HG03066 (cell line): ENCODE measurements around the gene NATD1.

Experiments used
- ATAC-seq: cut with Tn5 transposase; IDR thresholded peaks from one replicate; pipeline ENCODE4 v1.9.1; 2021; ENCODE audit warnings: low read depth; ENCODE audit not compliant: unreplicated experiment

Gene NATD1, protein sequence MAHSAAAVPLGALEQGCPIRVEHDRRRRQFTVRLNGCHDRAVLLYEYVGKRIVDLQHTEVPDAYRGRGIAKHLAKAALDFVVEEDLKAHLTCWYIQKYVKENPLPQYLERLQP

DNA sequence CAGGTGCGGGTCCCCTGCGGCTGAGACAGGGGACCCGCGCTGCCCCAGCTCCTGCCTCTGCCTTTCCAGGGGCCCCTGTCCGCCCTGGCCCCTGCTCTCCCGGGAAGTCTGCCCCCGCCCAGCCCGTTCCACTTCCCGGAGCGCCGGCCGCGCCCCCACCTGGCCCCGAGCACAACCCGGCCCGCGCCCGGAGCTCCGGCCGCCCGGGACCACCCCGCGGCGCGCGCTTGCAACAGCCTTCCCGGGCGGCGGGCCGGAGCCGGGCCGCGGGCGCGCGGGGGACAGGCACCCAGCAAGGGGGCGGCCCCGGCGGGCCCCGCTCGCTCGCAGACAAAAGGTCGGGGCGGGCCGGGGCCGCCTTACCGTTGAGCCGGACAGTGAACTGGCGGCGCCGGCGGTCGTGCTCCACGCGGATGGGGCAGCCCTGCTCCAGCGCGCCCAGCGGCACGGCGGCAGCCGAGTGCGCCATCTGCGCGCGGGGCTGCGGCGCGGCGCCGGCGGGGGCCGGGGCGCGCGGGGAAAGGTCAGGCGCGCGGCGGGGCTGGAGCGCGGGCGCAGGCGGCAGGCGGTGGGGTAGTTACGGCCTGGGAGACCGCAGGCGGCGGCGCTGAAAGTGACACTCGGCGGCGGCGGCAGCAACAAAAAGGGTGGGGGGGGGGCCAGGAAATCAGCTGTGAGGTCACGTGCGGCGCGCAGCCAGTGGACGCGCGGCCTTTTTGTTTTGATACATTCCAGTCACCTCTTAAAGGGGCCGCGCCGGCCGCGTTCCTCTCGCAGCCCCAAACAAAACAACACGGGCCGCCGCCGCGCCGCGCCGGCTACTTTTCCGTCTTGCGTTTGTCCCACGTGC, at the start of gene NATD1:
TSS of gene NATD1 (minus strand) at position 615 of the 850 bp plus-strand sequence. CDS start at position 469, 146 bp downstream.
- peak; percentile 76 for ATAC-seq

DNA sequence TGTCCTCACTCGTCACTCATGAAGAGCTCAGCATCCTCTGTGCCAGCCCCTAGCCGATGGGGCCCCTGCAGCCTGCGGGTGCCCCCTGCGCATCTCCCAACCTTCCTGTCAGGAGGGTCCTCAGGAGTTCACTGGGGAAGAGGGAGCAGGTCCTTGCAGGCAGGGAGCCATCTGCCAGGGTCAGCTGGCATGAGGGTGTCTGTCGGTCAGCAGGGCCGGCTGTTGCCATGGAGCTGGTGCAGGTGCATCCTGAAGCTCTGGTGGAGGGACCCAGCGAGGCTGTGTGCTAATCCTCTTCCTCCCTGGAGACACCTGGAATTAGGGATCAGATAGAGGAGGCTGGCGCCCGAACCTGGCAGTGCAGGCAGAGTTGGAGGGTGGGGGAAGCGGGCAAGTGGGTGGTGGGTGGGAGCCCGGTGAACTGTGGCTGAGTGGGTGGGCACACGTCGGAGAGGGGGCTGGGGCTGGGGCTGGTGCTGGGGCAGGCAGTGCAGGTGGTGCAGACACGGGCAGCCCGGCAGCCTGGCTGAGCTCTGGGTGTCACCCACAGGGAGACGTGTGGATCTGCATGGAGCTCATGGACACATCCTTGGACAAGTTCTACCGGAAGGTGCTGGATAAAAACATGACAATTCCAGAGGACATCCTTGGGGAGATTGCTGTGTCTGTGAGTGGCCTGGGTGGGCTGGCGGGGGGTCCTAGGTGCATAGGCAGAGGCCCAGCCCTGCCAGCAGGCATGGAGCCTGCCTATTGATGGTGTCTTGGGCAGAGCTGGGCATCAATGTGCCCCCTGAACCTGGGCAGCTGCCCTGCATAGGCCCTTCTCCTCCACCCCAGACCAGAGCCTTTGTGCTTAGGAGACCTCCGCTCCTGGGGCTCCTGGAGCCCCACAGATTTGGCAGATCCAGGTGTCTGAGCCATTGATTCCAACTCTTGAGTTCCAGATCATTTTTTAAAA, 48.7 kb upstream of the NATD1 start:
- no peak for ATAC-seq

DNA sequence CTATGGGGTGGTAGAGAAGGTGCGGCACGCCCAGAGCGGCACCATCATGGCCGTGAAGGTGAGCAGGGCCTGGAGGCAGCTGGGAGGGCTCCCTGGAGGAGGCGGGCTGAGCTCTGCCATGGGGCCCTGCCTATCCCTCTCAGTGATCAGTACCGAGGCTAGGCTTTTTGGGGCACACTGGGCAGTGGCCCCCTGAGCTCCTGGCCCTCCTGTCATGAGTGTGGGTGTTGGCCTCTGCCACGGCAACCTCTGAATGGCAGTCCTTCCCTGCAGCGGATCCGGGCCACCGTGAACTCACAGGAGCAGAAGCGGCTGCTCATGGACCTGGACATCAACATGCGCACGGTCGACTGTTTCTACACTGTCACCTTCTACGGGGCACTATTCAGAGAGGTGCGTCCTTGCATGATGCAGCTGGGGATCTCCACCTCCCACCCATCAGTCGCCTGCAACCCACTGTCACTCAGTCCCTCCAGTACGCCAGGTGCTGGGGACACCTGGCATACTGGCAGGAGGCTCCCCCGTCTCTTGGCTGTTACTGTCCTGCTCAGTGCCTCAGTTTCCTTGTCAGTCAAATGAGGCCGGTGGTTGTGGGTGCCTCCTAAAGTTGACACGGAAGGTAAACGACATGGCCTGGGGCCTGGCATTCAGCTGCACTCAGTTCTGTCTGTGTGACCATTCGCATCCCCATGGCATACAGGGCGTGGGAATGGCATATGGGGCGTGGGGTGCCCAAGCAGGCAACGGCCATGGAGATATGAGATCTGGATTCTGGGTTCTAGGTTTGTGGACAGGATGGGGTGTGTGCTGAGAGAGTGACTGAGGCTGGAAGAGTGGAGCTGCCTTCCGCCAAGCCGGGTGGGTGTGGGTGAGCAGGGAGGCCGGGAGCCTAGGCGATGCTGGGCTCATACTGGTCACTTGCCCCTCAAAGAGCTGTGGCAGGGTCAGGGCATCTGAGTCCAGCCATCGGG, 47.7 kb upstream of the NATD1 start:
- ATAC-seq: no peak

DNA sequence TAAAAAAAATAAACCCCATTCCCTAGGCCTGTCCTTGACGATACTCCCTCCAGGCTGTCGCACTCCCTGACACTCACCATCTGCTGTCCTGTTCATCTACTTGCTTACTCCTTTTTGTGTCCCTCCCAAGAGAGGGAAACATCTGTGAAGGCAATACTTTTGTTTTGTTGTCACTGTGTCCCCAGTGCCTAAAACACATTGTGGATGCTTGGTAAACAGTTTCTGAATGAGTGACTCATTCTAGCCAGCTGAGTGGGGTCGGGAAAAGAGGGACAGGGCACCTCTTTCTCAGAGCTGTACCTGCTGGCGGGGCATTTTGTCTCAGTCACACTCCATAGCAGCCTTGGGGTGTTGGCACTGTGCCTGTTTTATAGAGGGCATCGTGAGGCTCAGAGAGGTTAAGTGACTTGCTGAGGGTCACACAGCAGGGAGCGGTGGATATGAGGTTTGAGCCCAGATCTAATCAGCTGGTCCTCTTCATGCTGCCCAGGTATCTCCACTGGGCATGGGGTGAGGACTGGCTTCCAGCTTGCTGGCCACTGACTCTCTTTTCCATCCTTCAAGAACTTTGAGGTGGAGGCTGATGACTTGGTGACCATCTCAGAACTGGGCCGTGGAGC, 46.9 kb upstream of the NATD1 start:
- ATAC-seq: no peak

DNA sequence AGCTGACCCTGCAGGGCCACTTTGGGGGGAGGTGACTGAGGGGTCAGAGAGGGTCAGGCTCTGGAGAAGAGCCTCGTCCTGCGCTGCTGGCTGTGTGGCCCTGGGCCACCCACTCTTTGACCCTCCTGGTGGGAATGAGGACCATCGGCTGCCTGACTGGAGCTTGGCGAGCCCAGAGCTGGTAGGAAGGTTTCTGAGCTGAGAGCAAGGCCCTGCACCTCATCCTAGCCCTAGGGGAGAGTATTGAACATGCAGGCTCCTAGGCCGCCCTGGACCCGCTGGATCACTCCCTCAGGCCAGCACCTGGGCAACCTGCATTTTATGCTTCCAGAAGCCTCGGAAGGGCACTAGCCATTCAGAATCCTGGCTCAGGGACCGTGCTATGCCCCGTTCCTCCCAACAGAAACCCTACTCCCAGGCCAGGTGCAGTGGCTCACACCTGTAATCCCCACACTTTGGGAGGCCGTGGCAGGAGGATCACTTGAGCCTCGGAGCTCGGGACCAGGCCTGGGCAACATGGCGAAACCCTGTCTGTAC, 45.8 kb upstream of the NATD1 start:
- ATAC-seq: no peak

DNA sequence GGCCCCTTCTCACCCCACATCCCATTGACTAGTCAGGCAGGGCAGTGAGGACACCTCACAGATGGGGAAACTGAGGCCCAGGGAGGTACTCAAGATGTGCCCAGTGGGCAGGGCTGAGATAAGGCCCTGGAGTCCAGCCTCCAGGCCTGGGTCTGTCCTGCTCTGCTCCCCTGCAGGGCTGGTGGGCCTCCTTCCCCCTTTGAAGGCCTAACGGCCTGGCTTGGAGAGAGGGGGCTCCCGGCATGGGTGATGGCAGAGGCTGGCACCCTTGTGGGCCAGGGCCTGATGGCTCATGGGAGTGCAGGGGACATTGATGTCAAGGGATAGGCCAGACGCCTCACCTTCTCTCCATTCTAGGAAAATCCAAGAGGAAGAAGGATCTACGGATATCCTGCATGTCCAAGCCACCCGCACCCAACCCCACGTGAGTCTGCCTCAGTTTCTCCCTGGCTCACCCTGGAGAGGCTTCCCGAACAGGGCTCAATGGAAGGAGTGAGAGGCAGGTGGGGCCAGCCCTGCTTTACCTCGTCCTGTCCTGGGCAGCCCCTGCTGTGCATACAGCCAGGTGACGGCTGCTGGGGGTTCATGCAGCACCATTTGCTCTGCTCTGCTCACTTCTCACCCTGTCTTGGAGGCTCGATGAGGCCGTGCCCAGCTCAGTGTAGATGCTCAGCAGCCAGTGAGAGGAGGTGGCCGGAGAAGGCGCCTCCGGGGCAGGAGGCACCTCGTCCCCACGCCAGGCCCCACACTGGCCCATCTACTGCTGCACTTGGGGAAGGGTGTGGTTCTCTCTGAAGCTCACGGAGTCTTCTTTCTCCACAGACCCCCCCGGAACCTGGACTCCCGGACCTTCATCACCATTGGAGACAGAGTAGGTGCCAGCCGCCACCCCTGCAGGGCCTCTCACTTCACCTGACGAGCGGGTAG, 45.1 kb upstream of the NATD1 start:
- no peak for ATAC-seq

DNA sequence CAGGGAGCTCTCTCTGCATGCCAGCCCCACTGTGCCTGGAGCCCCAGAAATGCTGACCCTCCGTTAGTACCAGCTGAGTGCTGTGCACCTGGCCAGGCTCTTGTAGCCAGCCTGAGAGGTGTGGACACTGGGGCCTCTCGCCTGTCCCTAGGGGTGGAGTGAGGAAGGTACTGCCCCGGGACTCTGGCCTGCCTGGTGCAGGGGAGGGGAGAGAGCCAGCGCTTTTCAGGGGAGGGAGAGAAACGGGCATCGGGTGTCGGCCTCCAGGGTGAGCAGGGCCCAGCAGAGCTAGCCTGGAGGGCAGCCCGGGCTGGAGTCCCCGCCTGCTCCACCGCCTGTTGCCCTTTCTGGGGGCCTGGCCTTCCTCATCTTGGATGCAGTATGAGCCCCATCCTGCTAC, 44.4 kb upstream of the NATD1 start:
- ATAC-seq: no peak

DNA sequence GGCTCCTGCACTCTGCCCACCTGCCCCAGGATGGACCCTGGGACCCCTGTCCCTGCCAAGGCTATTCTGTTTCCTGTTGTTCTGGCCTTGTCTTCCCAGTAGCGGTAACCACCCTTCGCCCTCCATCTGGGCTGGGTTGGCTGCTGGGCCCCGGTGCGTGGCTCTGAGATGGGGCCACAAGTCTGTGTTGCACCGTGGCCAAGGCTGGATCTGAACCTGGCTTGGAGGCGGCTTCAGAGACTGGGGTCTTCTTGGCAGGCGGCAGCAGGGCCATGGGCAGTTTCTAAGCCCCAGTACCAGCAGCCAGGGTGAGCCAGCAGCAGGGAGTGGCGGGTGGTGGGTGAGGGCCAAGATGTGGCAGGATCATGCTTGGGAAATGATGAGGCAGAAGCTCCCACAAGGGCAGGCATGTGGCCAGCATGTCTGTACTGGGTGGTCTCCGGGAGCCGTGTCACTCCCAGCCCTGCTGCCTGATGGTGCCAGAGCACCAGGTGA, 43.9 kb upstream of the NATD1 start:
- ATAC-seq: no peak

DNA sequence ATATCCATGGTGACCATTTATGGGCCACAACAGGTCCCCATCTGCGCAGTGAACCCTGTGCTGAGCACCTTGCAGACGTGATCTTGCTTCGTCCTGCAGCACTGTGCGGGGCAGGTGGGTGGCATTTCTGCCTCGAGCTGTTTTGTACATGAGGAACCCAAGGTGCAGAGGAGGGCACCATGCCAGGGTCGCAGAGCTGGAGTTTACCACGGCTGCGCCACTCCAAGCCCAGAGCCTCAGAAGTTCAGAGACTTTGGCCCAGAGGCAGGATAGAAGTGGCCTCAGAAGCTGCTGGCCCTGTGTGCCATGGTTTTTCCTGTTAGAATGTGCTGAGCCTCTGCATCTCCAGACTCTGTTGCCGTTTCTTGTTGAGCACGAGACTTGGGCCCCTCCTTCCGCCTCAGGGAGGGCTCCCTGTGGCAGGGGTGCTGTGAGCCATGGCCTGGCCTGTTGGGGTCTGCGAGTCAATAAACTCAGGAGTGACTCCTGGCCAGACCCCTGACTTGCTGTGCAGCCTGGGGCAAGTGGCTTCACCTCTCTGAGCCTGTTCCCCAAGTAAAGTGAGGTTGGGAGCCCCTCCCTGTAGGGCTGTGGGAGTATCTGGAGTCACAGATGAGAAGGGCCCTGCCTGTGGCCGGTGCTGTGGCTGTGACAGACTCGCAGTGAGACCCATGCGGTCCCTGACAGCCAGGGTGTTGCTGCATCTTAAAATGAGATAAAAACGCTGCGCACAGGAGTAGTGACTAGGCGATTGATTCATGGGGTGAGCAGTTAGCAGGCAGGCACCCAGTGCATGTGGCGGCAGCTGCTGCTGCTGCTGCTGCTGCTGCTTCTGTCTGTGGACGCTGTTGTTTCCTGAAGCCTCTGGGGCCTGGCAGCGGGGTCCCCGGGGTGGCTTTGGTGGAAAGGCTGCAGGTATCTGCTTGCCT, 43.2 kb upstream of the NATD1 start:
- ATAC-seq: no peak

DNA sequence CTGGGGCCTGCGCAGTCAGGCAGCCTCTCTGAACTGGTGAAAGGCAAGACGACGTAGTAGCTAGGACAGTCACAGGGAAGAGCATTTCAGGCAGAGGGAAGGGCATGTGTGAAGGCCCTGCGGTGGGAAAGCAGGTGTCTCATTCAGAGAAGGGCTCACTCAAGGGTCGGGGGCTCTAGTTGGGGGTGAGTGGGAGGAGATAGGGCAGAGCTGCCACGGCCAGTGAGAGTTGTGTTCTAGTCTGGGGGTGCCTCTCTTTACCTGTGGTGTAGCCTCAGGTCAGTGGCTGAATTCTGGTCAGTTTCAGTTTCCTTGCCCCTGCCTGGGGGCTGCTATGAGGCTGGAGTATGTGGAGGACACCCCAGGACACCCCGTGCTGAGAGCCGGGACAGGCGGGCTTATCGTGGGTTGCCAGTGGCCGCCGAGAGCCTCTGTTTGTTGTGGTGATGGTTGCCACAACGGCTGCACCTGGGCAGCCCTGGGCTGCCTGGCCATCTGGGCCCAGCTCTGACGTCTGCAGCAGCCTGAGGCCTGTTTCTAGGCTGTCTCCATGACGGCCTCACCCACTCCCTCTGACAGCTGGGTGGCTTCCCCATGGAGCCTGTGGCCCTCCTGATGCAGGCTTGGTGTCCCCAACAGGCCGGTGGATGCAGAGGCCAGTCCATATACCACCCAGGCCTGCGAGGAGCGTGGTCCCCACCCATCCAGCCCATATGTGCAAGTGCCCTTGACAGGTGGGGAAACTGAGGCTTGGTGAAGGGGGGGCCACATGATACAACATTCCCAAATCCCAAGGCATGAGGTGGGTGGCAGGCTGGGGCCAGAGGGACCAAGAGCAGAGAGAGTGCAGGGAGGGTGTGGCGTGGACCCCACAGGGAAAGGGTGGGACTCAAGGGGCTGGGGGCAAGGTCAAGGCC, 42.1 kb upstream of the NATD1 start:
- no peak for ATAC-seq

DNA sequence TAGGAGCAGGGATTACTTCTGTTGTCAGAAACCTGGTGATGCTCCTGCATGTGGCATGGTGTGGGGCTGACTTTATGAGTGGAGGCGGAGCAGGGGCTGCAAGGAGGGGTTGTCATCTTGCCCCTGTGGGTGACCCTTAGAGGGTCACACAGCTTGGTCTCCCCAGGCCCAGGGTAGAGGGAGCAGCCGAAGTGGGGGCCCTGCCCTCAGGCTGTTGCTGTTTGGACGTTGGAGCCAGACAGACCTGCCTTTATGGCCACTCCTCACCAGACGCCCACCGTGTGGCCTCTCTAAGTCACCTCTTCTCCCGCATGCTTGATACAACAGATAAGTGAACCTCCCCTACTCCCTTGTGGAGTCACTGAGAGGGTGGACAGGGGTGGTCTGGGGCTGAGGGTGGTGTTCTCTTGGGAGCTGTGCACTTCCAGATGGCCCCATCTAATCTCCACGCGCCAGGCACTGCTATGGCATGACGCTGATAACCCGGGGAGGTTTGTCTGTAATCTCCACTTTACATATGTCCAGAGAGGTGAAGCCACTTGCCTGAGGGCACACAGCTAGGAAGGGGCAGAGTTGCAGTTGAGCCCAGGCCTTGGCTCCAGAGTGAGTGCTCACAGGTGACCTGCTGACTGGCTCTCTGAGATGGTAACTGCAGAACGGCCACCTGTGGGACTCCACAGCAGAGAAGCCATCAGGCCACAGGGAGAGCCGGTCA, 41.3 kb upstream of the NATD1 start:
- ATAC-seq: no peak

DNA sequence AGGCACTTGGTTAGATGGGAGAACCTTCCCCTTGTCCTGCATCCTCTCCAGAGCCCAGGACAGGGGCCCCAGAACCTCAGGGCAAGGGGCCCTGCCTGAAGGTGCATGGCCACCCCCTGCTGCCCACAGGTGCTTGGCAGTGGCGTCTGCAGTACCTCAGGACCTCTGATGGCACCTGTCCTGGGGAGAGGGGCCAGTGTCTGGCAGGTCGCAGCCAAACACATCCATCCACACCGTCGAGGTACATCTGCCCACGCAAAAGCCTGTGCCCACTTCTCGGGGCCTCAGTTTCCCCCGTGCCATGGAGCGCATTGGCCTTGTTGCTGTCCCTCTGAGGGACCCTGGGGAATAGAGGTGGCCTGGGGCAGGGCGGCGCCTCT, 40.6 kb upstream of the NATD1 start:
- ATAC-seq: no peak

DNA sequence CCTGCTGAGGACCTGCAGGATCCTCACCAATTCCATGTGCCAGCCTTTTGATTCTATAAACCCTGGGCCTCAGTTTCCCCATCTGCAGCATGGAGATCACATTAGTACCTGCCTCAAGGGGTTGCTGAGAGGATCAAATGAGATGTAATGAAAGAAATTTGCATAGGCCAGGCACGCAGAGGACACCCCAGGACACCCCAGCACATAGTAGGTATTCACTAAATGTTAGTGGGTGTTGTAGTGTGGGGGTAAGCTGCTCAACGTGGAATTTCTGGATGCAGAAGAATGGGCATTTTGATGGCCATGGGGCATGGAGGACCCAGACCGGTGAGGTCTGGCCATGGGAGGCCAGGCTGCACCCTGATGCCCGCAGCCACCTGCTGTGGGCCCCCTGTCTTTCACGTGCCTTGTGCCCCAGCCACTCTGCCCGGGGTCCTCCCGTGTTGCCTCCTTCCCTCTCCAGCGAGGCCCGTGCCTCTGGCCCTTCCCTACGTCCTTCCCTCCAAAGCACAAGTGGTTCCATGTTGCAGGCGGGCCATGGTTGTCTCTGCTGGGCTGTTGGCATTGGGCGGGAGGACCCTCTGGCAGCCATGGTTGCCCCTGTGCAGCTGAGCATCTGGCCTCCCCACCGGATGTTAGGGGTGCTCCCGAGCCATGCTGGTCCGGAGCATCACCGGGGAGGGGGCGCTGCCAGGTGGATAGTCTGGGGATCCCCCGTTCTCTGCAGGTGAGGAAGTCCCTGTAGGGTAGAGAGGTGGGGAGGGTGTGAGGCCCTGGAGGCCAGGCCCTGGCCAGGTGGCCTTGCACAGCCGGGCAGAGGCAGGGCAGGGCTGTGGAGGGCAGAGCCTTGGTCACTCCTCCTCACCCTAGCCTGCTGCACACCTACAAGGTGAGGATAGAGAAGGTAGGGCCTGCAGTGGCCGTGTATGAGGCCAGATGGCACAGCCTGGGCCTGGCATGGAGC, 39.9 kb upstream of the NATD1 start:
- no peak for ATAC-seq

DNA sequence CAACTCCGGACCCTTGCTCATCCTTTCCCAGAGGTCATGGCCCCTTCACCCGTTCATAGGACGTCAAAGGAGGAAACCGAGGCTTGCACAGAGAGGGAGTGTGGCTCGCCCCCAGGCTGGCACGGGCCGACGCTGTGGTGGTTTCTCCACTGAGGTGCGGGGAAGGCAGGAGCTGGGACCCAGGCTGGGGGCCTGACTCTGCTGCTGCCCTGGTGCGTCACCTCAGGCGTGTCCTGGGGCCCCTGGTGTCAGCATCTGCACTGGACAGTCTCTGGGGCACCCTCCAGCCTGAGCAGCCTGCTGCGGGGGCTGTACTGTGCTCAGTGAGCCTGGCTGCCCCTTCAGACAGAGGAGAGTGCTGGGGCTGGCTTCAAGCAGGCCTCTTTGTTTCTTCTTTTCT, 38.7 kb upstream of the NATD1 start:
- no peak for ATAC-seq
